C4-2B (cell line): ENCODE results near the gene ZNF792.

Experiments used
- ZFX ChIP-seq: fragments of 450-650 bp; IDR thresholded peaks from 2 replicates; pipeline ENCODE4 v1.6.1; 2017
- TF ChIP-seq, protein P1 (sequence below): fragments of 450-650 bp; conservative IDR thresholded peaks from 2 replicates; pipeline ENCODE4 v1.5.1; 2017; ENCODE audit warnings: mild to moderate bottlenecking

- TF ChIP-seq, protein P1, sequence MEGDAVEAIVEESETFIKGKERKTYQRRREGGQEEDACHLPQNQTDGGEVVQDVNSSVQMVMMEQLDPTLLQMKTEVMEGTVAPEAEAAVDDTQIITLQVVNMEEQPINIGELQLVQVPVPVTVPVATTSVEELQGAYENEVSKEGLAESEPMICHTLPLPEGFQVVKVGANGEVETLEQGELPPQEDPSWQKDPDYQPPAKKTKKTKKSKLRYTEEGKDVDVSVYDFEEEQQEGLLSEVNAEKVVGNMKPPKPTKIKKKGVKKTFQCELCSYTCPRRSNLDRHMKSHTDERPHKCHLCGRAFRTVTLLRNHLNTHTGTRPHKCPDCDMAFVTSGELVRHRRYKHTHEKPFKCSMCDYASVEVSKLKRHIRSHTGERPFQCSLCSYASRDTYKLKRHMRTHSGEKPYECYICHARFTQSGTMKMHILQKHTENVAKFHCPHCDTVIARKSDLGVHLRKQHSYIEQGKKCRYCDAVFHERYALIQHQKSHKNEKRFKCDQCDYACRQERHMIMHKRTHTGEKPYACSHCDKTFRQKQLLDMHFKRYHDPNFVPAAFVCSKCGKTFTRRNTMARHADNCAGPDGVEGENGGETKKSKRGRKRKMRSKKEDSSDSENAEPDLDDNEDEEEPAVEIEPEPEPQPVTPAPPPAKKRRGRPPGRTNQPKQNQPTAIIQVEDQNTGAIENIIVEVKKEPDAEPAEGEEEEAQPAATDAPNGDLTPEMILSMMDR, result no peak
- TF ChIP-seq ZFX, result no peak
These were observed 42.4 kb upstream of the ZNF792 start for GRCh38 chr19:35006342-35006998.
